AG09319 (cell line): ENCODE measurements around the gene FMO3.

Source experiments
- DNase-seq: peaks from one replicate; pipeline ENCODE4 v3.0.0-alpha.2; 2010; ENCODE audit warnings: low read depth; ENCODE audit errors: extremely low read depth
- CTCF ChIP-seq: IDR thresholded peaks from 2 replicates; pipeline ENCODE4 v1.5.1; 2011; ENCODE audit warnings: low read depth, mild to moderate bottlenecking, inconsistent platforms, low read length, moderate library complexity

The FMO3 gene

GRCh38 chr1:171081314-171081753, 9.4 kb upstream of the FMO3 start:
- DNase-seq, result peak; percentile 40
- peak; percentile 40 for TF ChIP-seq CTCF

GRCh38 chr1:171081763-171082201, 8.9 kb upstream of the FMO3 start:
- DNase-seq, result no peak
- TF ChIP-seq CTCF, result no peak

GRCh38 chr1:171082606-171083005, 8.1 kb upstream of the FMO3 start:
- no peak for DNase-seq
- TF ChIP-seq CTCF, result no peak

GRCh38 chr1:171083222-171083621, 7.5 kb upstream of the FMO3 start:
- no peak for DNase-seq
- no peak for TF ChIP-seq CTCF

GRCh38 chr1:171084091-171084490, 6.6 kb upstream of the FMO3 start:
- no peak for TF ChIP-seq CTCF
- no peak for DNase-seq

GRCh38 chr1:171084870-171085269, 5.8 kb upstream of the FMO3 start:
- no peak for DNase-seq
- TF ChIP-seq CTCF, result no peak

GRCh38 chr1:171087896-171088295, 2.8 kb upstream of the FMO3 start:
- DNase-seq, result no peak
- no peak for TF ChIP-seq CTCF
